Stimulated activated naive CD8-positive, alpha-beta T cell treated with anti-CD3 and anti-CD28 coated beads, Interleukin-15, Interleukin-2, amounts not matched to agents 100 ng/mL and 50 ng/mL, for 24 hours (primary cell): ENCODE results near the gene KRT25.

Experiments used
- H3K27ac Mint-ChIP-seq: one replicate; pipeline ENCODE4 v1.8.0; 2021; ENCODE audit warnings: mild to moderate bottlenecking, mixed read lengths
- H3K27me3 Mint-ChIP-seq: one replicate; pipeline ENCODE4 v1.8.0; 2021; ENCODE audit warnings: mixed read lengths
- H3K36me3 Mint-ChIP-seq: one replicate; pipeline ENCODE4 v1.8.0; 2021; ENCODE audit warnings: low read depth, mixed read lengths
- H3K4me1 Mint-ChIP-seq: one replicate; pipeline ENCODE4 v1.8.0; 2021; ENCODE audit warnings: low read depth, mixed read lengths
- H3K4me3 Mint-ChIP-seq: one replicate; pipeline ENCODE4 v1.8.0; 2021; ENCODE audit warnings: mild to moderate bottlenecking, mixed read lengths
- H3K9me3 Mint-ChIP-seq: one replicate; pipeline ENCODE4 v1.8.0; 2021; ENCODE audit warnings: mixed read lengths

The KRT25 gene

DNA sequence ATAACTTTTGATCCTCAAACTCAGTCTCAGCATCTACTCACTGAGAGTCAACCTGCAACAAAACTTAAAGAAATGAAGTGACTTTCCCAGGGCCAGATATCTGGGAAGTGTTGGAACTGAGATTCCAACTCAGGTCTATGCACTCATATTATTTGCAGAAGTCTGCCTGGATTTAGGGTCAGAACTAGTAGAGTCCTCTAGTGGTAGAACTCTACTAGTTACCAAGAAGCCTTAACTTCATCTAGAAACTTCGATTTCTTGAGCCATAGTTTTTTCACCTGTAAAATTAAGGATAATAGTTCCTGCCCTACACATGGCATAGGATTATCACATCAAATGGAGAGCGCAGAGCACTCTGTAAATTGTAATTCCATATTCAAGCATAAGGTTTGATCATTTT is 28.2 kb downstream of the KRT25 start:
- H3K4me3 Mint-ChIP-seq: no peak overlapping the region
- H3K36me3 Mint-ChIP-seq: no peaks in the 10 kb centered on the region
- peaks cover 10% of the 10 kb centered on the region for H3K4me1 Mint-ChIP-seq
- no peaks in the 10 kb centered on the region for H3K9me3 Mint-ChIP-seq
- H3K27ac Mint-ChIP-seq: no peak overlapping the region
- peaks cover 27% of the 10 kb centered on the region for H3K27me3 Mint-ChIP-seq

DNA sequence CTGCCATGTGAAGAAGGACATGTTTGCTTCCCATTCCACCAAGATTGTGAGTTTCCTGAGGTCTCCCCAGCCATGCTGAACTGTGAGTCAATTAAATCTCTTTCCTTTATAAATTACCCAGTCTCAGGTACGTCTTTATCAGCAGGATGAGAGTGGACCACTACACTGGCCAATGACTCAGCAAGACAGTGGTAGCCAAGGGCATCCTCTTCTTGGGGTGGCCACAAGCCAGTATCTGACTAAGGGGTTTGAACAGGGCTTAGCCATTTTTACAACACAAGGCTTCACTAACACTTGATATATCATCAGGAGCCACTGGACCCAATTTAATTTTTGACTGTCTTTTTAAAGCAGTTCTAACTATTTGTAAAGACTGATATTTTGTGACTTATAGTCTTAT is 30.5 kb downstream of the KRT25 start:
- Mint-ChIP-seq H3K27ac (no peak overlapping the region), H3K27me3 (peaks cover 15% of the 10 kb centered on the region), H3K4me3 (no peak overlapping the region)

GRCh38 chr17:40722241-40722640 is 32.9 kb downstream of the KRT25 start:
- H3K4me1 Mint-ChIP-seq: peaks cover 3% of the 10 kb centered on the region
- H3K9me3 Mint-ChIP-seq: no peaks in the 10 kb centered on the region
- H3K27ac Mint-ChIP-seq: no peak overlapping the region
- no peaks in the 10 kb centered on the region for H3K36me3 Mint-ChIP-seq
- H3K4me3 Mint-ChIP-seq: no peak overlapping the region
- H3K27me3 Mint-ChIP-seq: peaks cover 20% of the 10 kb centered on the region

More for the DNA sequence above, 30.5 kb downstream of the KRT25 start:
- H3K9me3 Mint-ChIP-seq: no peaks in the 10 kb centered on the region
- H3K36me3 Mint-ChIP-seq: no peaks in the 10 kb centered on the region
- H3K4me1 Mint-ChIP-seq: peaks cover 10% of the 10 kb centered on the region

DNA sequence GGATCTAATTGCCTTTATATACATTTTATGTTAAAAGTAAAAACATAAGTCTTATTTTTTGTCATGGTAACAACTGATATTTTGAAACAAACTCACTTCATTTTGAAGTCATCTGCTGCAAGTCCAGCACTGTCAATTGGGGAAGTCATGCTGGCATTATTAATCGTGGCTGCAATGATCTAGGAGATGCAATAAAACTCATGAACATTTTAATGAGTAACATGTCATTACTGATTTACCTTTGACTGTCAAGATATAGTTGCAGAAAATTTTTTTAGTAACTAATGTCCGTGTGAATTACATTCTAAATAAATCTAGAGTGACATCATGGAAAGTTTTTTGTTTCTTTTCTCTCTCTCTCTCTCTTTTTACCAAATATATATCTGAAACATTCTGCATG is 34.2 kb downstream of the KRT25 start:
- Mint-ChIP-seq H3K9me3 (no peaks in the 10 kb centered on the region), H3K27ac (no peak overlapping the region), H3K36me3 (no peaks in the 10 kb centered on the region), H3K27me3 (peaks cover 22% of the 10 kb centered on the region), H3K4me1 (no peaks in the 10 kb centered on the region), H3K4me3 (no peak overlapping the region)

GRCh38 chr17:40718930-40719329 is 36.2 kb downstream of the KRT25 start:
- Mint-ChIP-seq H3K9me3 (no peaks in the 10 kb centered on the region), H3K4me3 (no peak overlapping the region), H3K27ac (no peak overlapping the region), H3K36me3 (no peaks in the 10 kb centered on the region), H3K27me3 (peaks cover 20% of the 10 kb centered on the region), H3K4me1 (no peaks in the 10 kb centered on the region)

DNA sequence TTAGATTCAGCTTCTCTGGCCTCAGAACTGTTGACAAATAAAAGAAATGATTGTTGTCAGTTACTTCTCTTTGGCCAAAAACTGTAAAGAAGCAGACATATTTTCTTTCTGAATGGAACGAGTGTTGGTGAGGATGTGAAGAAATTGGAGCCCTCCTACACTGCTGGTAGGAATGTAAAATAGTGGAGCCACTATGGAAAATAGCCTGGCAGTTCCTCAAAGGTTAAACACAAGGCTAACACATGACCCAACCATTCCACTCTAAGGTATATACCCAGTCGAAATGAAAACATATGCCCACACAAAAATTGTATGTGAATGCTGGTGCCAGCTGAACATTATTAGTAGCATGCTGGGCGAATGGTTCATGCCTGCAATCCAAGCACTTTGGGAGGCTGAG is 37.4 kb downstream of the KRT25 start:
- no peaks in the 10 kb centered on the region for H3K36me3 Mint-ChIP-seq
- H3K27me3 Mint-ChIP-seq: peaks cover 15% of the 10 kb centered on the region
- no peaks in the 10 kb centered on the region for H3K9me3 Mint-ChIP-seq
- no peak overlapping the region for H3K4me3 Mint-ChIP-seq
- H3K4me1 Mint-ChIP-seq: no peaks in the 10 kb centered on the region
- H3K27ac Mint-ChIP-seq: no peak overlapping the region

DNA sequence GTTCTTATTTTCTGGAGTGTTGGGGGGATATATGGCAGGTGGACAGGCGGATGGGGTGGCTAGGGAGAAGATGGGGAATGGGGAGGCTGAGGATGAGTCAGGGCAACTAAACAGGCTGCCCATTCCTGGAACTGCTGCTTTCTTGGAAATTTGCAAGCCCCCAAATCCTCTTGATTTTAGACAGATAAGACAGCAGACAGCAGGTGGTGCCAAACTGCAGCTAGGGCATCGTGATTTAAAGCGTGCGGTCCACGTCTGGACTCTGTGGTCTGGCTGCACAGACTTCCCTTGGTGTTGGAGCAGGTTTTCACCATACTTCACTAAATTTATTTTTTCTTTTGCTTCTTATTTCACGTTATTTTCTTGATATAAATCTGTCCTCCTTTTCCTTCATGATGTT is 40.7 kb downstream of the KRT25 start:
- Mint-ChIP-seq H3K27me3 (peaks cover 7% of the 10 kb centered on the region), H3K36me3 (no peaks in the 10 kb centered on the region), H3K27ac (no peak overlapping the region), H3K4me3 (no peak overlapping the region), H3K9me3 (no peaks in the 10 kb centered on the region), H3K4me1 (no peaks in the 10 kb centered on the region)

GRCh38 chr17:40707745-40708144 is 47.4 kb downstream of the KRT25 start:
- no peaks in the 10 kb centered on the region for H3K9me3 Mint-ChIP-seq
- no peaks in the 10 kb centered on the region for H3K36me3 Mint-ChIP-seq
- H3K4me1 Mint-ChIP-seq: no peaks in the 10 kb centered on the region
- H3K27me3 Mint-ChIP-seq: peaks cover 13% of the 10 kb centered on the region
- H3K27ac Mint-ChIP-seq: no peak overlapping the region
- H3K4me3 Mint-ChIP-seq: no peak overlapping the region

DNA sequence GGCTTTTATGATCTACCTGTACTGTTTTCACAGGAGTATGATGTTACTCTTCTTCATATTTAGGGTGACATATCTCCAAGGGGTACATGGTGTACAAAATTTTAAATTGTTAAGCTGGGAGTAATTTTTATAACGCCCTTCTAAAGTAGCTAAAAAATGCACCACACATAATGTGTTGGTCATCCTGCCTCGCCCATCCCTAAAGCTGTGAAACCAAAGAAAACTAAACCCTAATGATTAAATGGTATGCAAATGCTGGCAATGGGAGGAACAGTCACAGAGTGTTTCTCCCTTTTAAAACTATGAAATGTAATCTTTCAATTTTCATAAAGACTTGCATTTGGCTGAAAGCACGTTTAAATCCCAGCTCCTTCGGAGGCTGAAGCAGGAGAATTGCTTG is 49.5 kb downstream of the KRT25 start:
- Mint-ChIP-seq H3K9me3 (no peaks in the 10 kb centered on the region), H3K27ac (no peak overlapping the region), H3K4me3 (no peak overlapping the region), H3K27me3 (peaks cover 16% of the 10 kb centered on the region), H3K36me3 (no peaks in the 10 kb centered on the region), H3K4me1 (no peaks in the 10 kb centered on the region)

- no peaks in the 10 kb centered on the region for H3K4me1 Mint-ChIP-seq
- H3K36me3 Mint-ChIP-seq: no peaks in the 10 kb centered on the region
- H3K27me3 Mint-ChIP-seq: peaks cover 16% of the 10 kb centered on the region
- H3K9me3 Mint-ChIP-seq: no peaks in the 10 kb centered on the region
- no peak within 1 kb of the TSS for H3K4me3 Mint-ChIP-seq
- H3K27ac Mint-ChIP-seq: no peak within 1 kb of the TSS
These were observed 51.5 kb downstream of the KRT25 start, which contains the start of gene KRT24 for GRCh38 chr17:40703652-40704051. Gene KRT24, minus strand, starts transcription at chr17:40703752. Its CDS starts 59 bp downstream, at chr17:40703693.

GRCh38 chr17:40702271-40702670 is 52.9 kb downstream of the KRT25 start:
- no peaks in the 10 kb centered on the region for H3K4me1 Mint-ChIP-seq
- H3K4me3 Mint-ChIP-seq: no peak overlapping the region
- no peaks in the 10 kb centered on the region for H3K9me3 Mint-ChIP-seq
- peaks cover 22% of the 10 kb centered on the region for H3K27me3 Mint-ChIP-seq
- H3K27ac Mint-ChIP-seq: no peak overlapping the region
- no peaks in the 10 kb centered on the region for H3K36me3 Mint-ChIP-seq

DNA sequence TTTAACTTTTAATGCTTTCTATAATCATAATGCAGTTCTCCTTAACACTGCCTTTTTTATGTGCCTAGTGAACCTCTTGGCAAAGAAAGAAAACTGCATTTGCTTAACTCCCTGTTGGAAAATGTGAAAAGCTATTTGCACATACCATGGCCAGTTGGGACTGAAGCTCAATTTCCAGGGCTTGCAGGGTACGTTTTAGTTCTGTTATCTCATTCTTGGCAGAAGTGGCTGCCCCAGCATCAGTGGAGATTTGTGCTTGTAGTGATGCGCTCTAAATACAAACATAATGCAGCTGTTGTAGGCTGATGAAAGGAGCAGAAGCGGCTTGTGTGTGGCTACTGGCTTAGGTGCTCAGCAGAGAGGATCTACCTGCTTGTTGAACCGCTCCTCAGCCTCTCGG is 55.3 kb downstream of the KRT25 start:
- Mint-ChIP-seq H3K9me3 (no peaks in the 10 kb centered on the region), H3K4me3 (no peak overlapping the region), H3K27ac (no peak overlapping the region), H3K4me1 (no peaks in the 10 kb centered on the region), H3K27me3 (peaks cover 20% of the 10 kb centered on the region), H3K36me3 (no peaks in the 10 kb centered on the region)

- H3K27ac Mint-ChIP-seq: no peak overlapping the region
These were observed 55.8 kb downstream of the KRT25 start for GRCh38 chr17:40699371-40699770.

More at GRCh38 chr17:40699371-40699770, 55.8 kb downstream of the KRT25 start:
- no peaks in the 10 kb centered on the region for H3K9me3 Mint-ChIP-seq
- no peaks in the 10 kb centered on the region for H3K4me1 Mint-ChIP-seq
- peaks cover 18% of the 10 kb centered on the region for H3K27me3 Mint-ChIP-seq
- H3K36me3 Mint-ChIP-seq: no peaks in the 10 kb centered on the region
- H3K4me3 Mint-ChIP-seq: no peak overlapping the region
